ENCODE data around the gene GPR3.
A peak's percentile ranks its signal among the peaks of the same experiment; 100 is the strongest.
"Not testable (repeated sequence)": the region's sequence is repeated elsewhere in the genome, so short reads cannot be mapped to it uniquely, and the experiment has no call there.

The GPR3 gene

DNA sequence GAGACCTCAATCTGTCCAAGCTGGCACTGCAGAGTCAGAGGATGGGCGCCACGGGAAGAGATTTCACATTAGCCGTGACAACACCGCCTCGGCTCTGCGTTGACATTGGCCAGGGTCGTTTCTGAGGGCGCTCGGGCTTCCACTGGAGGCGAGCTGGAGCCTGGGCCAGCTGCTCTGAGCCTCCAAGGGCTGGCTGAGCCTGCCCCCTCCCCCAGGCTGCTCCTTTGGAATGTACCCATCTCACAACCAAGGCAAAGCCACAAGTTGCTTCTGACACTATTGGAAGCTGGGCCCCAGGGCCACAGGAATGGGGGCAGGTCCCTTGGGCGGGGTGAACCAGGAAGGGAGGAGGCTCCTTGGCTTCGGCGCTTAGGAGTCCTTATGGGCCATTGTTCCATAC, 12.7 kb downstream of the GPR3 start:
- 33% methylated on average over 13 of the region's 13 CpGs for WGBS
- Histone ChIP-seq H3K4me3 (ENCODE audit: low read length) (no peak overlapping the region), H3K9ac (ENCODE audit: low read depth, low read length) (no peak overlapping the region), H3K27me3 (ENCODE audit: insufficient read depth, low read length) (no peaks in the 10 kb centered on the region), H3K9me3 (ENCODE audit: insufficient read depth, low read depth, low read length) (no peaks in the 10 kb centered on the region), H3K4me1 (ENCODE audit: insufficient read depth, low read length) (peaks cover 36% of the 10 kb centered on the region), H3K27ac (ENCODE audit: low read depth, low read length) (peak overlapping the region; percentile 69), H3K36me3 (ENCODE audit: insufficient read depth, low read length) (peaks cover 29% of the 10 kb centered on the region)

DNA sequence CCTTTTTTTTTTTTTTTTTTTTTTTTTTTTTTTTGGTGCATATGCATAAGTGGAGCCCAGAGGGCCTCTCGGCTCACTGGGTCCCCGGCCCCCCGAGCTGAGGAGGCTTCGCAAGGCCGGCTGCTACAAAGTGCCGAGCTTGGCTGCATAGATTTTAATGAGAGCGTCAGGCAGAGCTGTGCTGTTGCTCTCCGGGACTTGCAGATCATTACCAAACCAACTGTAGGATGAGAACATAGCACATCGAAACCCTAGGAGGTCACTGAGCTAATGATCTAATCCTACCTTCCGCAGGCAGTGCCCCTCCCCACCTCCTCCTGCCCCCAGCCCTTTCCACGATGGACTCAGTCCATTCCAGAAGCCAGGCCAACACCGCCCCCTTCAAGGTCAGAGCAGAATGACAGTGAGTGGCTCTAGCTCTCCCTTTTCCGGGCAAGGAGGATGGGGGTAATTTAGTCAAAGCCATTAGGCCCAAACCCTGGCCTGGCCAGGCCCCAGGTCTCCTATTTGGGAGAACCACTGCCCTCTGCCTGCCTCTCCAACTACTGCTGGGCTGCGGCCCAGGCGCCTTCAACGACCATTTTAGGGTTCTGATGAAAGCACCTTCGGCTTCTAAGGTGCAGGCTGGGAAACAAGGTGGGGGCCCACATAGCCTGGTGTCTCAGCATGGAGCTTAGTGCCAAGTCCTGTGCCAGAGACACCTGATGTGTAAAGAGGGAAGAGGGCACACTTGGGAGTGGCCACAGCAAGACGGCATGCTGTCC, 13.4 kb downstream of the GPR3 start:
- Histone ChIP-seq H3K4me1 (ENCODE audit: insufficient read depth, low read length) (peaks cover 36% of the 10 kb centered on the region), H3K9ac (ENCODE audit: low read depth, low read length) (0 out of 2 replicates have a peak overlapping the region, but pooled peaks have one; percentile 13), H3K36me3 (ENCODE audit: insufficient read depth, low read length) (peaks cover 36% of the 10 kb centered on the region), H3K27ac (ENCODE audit: low read depth, low read length) (peak overlapping the region; percentile 69)
- H3K4me3 ChIP-seq (ENCODE audit: low read length); H3K9me3 ChIP-seq (ENCODE audit: insufficient read depth, low read depth, low read length); H3K27me3 ChIP-seq (ENCODE audit: insufficient read depth, low read length): not testable (repeated sequence)
- WGBS = 34% methylated on average over 16 of the region's 18 CpGs

DNA sequence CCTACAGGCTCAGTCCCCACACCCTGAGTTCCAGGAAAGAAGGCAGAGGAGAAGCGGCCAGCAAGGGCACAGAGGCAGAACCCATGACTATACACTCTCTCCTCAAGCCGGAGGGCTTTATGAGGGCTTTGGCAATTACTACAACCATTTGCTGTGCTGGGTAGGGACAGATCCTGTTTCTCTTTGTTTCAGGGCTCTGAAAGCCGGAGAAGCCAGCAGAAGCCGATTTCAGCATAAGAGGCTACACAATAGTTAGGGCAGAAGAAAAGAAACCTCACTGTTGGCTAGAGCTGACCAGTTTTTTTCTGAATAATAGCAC, 13.9 kb downstream of the GPR3 start:
- peaks cover 36% of the 10 kb centered on the region for H3K4me1 ChIP-seq (ENCODE audit: insufficient read depth, low read length)
- no peak overlapping the region for H3K4me3 ChIP-seq (ENCODE audit: low read length)
- H3K27ac ChIP-seq (ENCODE audit: low read depth, low read length) = peak overlapping the region; percentile 56
- H3K27me3 ChIP-seq (ENCODE audit: insufficient read depth, low read length) = no peaks in the 10 kb centered on the region
- 64% methylated on average over 4 of the region's 4 CpGs for WGBS
- H3K9me3 ChIP-seq (ENCODE audit: insufficient read depth, low read depth, low read length) = no peaks in the 10 kb centered on the region
- 0 out of 2 replicates have a peak overlapping the region, but pooled peaks have one; percentile 13 for H3K9ac ChIP-seq (ENCODE audit: low read depth, low read length)
- H3K36me3 ChIP-seq (ENCODE audit: insufficient read depth, low read length) = peaks cover 42% of the 10 kb centered on the region

DNA sequence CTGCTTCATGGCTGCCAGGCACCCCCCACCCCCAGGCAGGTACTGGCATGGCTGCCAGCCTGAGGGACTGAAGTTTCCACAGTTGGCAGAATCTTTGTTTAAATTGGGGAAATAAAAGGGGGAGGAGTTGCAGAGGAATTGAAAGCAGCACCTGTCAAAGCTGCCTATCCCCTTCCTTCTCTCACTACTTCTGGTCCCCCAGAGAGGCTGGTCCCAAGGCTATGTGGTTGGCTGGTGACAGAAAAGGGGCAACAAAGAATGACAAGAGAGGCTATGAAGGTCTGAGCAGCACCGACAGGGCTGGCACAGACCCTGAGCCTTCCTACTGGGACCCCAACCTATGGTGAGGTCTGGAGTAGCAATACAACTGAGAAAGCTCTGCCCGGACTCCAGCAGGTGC, 14.4 kb downstream of the GPR3 start:
- H3K4me3 ChIP-seq (ENCODE audit: low read length); H3K9me3 ChIP-seq (ENCODE audit: insufficient read depth, low read depth, low read length); H3K27me3 ChIP-seq (ENCODE audit: insufficient read depth, low read length); H3K27ac ChIP-seq (ENCODE audit: low read depth, low read length); H3K9ac ChIP-seq (ENCODE audit: low read depth, low read length): not testable (repeated sequence)
- peaks cover 36% of the 10 kb centered on the region for H3K4me1 ChIP-seq (ENCODE audit: insufficient read depth, low read length)
- H3K36me3 ChIP-seq (ENCODE audit: insufficient read depth, low read length) = peaks cover 44% of the 10 kb centered on the region
- WGBS = 93% methylated on average over 2 of the region's 2 CpGs

DNA sequence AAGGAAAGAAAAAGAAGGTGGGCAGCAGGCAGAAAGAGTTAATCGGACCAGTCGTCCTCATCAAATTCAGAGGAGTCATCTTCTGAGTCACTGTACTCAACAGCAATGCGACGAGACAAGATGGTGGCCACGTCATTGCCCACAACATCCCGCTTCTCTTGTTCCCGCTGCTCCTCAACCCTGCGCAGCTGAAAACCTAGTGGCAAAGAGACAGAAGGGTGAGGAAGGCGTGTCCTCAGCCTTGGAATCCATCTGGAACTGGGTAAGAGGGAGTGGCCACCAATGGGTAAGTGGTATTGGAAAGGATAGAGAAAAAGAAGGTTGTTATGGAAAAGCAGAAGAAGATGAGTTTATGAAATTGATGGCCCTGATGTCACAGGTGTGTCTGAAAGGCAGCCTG, 15.7 kb downstream of the GPR3 start:
- 97% methylated on average over 9 of the region's 9 CpGs for WGBS
- H3K9me3 ChIP-seq (ENCODE audit: insufficient read depth, low read depth, low read length) = no peaks in the 10 kb centered on the region
- peaks cover 29% of the 10 kb centered on the region for H3K4me1 ChIP-seq (ENCODE audit: insufficient read depth, low read length)
- H3K9ac ChIP-seq (ENCODE audit: low read depth, low read length) = no peak overlapping the region
- peaks cover 57% of the 10 kb centered on the region for H3K36me3 ChIP-seq (ENCODE audit: insufficient read depth, low read length)
- H3K27ac ChIP-seq (ENCODE audit: low read depth, low read length) = no peak overlapping the region
- H3K27me3 ChIP-seq (ENCODE audit: insufficient read depth, low read length) = no peaks in the 10 kb centered on the region
- H3K4me3 ChIP-seq (ENCODE audit: low read length) = no peak overlapping the region

DNA sequence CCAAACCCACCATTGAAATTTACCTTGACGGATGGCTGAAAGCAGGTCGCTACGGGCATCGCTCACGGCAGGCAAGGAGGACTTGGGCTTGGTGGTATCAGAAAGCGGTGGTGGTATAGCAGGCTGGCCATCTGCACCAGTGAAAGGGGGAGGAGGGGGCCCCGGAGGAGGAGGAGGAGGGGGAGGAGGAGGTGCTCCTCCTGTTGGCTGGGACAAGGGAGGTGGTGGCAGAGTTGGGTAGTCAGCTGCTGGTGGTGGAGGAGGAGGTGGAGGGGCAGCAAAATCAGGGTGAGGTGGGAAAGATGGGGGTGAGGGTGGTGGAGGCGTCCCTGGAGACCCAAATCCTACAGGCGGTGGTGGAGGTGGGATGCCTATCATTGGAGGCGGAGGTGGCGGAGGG, 17.2 kb downstream of the GPR3 start:
- H3K27me3 ChIP-seq (ENCODE audit: insufficient read depth, low read length) = no peaks in the 10 kb centered on the region
- no peak overlapping the region for H3K27ac ChIP-seq (ENCODE audit: low read depth, low read length)
- H3K4me3 ChIP-seq (ENCODE audit: low read length) = no peak overlapping the region
- H3K9me3 ChIP-seq (ENCODE audit: insufficient read depth, low read depth, low read length) = no peaks in the 10 kb centered on the region
- peaks cover 15% of the 10 kb centered on the region for H3K4me1 ChIP-seq (ENCODE audit: insufficient read depth, low read length)
- no peak overlapping the region for H3K9ac ChIP-seq (ENCODE audit: low read depth, low read length)
- H3K36me3 ChIP-seq (ENCODE audit: insufficient read depth, low read length) = peaks cover 72% of the 10 kb centered on the region
- 95% methylated on average over 11 of the region's 11 CpGs for WGBS

DNA sequence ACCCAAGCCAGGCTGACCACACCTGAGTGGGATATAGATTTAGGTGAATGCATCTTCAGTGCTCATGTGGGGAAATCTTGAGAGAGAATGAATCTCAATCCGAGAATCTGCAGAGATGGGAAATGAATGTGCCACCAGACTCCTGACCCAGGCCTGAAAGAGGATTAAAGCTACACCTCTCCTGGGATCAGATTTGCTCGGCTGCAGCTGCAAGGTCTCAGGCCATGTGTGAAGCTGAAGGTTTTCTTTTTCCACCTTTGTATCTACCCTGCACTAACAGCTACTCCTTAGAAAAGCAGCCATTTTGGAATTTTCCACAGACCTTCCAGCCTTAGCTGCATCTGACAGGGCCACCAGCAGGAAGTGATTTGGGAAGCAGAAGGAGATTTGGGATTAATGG, 18.3 kb downstream of the GPR3 start:
- H3K4me3 ChIP-seq (ENCODE audit: low read length) = no peak overlapping the region
- peaks cover 5% of the 10 kb centered on the region; the same call in 1 of the 2 replicates for H3K4me1 ChIP-seq (ENCODE audit: insufficient read depth, low read length)
- no peak overlapping the region for H3K9ac ChIP-seq (ENCODE audit: low read depth, low read length)
- 93% methylated on average over 2 of the region's 2 CpGs for WGBS
- H3K9me3 ChIP-seq (ENCODE audit: insufficient read depth, low read depth, low read length) = no peaks in the 10 kb centered on the region
- no peak overlapping the region for H3K27ac ChIP-seq (ENCODE audit: low read depth, low read length)
- peaks cover 83% of the 10 kb centered on the region for H3K36me3 ChIP-seq (ENCODE audit: insufficient read depth, low read length)
- H3K27me3 ChIP-seq (ENCODE audit: insufficient read depth, low read length) = no peaks in the 10 kb centered on the region

DNA sequence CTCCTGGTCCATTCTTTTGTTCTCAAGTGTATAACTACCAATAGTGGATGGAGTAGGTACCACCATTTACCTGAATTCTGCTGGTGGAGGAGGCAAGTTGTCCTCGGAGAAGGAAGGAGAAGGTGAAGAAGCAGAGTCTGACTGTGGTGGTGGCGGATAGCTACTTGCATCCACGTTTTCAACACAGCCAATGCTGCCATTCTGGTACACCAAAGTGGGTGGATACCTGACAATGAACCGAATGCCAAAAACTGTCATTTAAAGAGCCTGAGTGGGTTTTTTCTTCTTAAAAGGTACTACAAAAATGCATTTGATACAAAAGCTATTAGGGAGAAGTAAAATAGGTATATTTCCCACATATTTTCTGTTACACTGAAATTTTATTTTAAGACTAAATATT, 20.1 kb downstream of the GPR3 start:
- H3K27ac ChIP-seq (ENCODE audit: low read depth, low read length) = no peak overlapping the region
- H3K36me3 ChIP-seq (ENCODE audit: insufficient read depth, low read length) = peaks cover 94% of the 10 kb centered on the region

DNA sequence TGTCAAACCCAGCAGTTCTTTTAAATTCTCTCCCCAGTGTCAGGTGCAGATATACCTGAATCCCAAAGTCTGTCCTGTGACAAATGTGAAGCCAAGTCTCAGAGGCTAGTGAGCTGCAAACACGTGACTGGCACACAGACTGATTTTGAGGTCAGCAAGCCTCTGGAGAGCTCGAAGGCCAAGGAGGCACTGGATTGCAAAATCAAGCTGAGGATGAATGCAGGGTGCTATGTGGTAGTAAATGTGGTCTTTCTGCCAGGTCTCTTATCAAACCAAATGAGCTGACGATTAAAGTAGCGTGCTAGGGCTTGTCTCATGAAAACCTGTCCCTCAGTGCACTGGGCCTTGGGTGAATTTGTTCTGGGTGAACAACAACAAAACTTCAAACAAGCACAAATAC, 20.6 kb downstream of the GPR3 start:
- H3K4me1 ChIP-seq (ENCODE audit: insufficient read depth, low read length) = peaks cover 2% of the 10 kb centered on the region; the same call in 1 of the 2 replicates
- H3K27ac ChIP-seq (ENCODE audit: low read depth, low read length) = no peak overlapping the region
- WGBS = 96% methylated on average over 4 of the region's 4 CpGs
- H3K27me3 ChIP-seq (ENCODE audit: insufficient read depth, low read length) = no peaks in the 10 kb centered on the region
- peaks cover 94% of the 10 kb centered on the region for H3K36me3 ChIP-seq (ENCODE audit: insufficient read depth, low read length)
- no peak overlapping the region for H3K4me3 ChIP-seq (ENCODE audit: low read length)
- H3K9ac ChIP-seq (ENCODE audit: low read depth, low read length) = no peak overlapping the region
- H3K9me3 ChIP-seq (ENCODE audit: insufficient read depth, low read depth, low read length) = no peaks in the 10 kb centered on the region

More for the DNA sequence above, 20.1 kb downstream of the GPR3 start:
- Histone ChIP-seq H3K4me1 (ENCODE audit: insufficient read depth, low read length) (no peaks in the 10 kb centered on the region), H3K27me3 (ENCODE audit: insufficient read depth, low read length) (no peaks in the 10 kb centered on the region), H3K4me3 (ENCODE audit: low read length) (no peak overlapping the region), H3K9ac (ENCODE audit: low read depth, low read length) (no peak overlapping the region), H3K9me3 (ENCODE audit: insufficient read depth, low read depth, low read length) (no peaks in the 10 kb centered on the region)
- WGBS = 96% methylated on average over 4 of the region's 4 CpGs

DNA sequence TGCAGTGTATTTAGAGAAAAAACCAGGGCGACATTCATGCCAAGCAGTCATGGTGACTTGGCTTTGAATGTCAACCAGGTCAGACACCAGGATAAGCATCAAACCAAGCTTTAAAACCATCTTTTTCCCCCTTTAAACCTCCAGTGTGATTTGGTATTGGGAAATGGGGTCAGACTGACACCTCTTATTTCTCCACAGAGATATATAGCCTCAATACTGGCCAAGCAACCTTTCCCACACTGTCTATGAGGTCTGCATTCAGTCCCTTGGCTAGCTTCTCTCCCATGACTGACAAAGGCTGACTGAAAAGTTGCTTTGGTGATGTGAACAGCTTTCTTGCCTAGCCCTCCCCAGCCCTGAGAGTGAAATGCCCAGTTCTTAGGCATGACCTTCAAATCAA, 21.7 kb downstream of the GPR3 start:
- Histone ChIP-seq H3K9me3 (ENCODE audit: insufficient read depth, low read depth, low read length) (no peaks in the 10 kb centered on the region), H3K4me3 (ENCODE audit: low read length) (no peak overlapping the region), H3K27me3 (ENCODE audit: insufficient read depth, low read length) (no peaks in the 10 kb centered on the region), H3K9ac (ENCODE audit: low read depth, low read length) (no peak overlapping the region), H3K4me1 (ENCODE audit: insufficient read depth, low read length) (peaks cover 13% of the 10 kb centered on the region), H3K36me3 (ENCODE audit: insufficient read depth, low read length) (peaks cover 89% of the 10 kb centered on the region), H3K27ac (ENCODE audit: low read depth, low read length) (no peak overlapping the region)
- WGBS = 96% methylated on average over 1 of the region's 1 CpG

DNA sequence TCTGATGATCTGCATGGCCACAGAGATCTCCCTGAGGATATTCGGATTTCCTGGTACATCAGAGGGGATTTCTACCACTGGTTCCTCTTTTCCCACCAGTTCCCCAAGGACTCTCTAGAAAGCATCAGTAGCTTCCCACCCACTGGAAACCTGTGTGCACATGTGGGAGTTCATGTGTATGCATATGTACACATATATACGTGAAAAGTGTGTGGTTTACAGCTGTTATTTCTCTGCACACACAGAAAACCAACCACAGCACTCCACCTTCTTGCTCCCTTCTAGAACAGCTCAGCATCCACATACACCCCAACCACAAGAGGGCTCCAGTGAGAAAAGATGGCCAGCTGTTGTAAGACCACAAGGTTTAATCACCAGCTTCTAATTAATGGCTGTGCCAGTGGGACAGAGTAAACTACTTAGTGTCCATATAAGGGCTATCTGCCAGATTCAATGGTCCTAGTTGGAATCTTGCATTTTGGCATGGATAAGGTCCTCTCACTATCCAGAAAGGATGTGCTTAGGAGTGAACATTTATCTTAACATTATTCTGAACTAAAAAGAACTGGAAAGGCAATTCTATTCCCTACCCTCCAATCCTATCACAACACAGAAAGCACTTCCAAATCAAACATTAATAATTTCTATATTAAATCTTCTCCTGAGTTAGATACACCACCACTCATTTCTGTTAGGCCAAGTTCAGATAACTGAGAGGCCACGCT, 24.1 kb downstream of the GPR3 start:
- H3K4me3 ChIP-seq (ENCODE audit: low read length) = no peak overlapping the region
- H3K27me3 ChIP-seq (ENCODE audit: insufficient read depth, low read length) = no peaks in the 10 kb centered on the region
- WGBS = 97% methylated on average over 3 of the region's 3 CpGs
- H3K9me3 ChIP-seq (ENCODE audit: insufficient read depth, low read depth, low read length) = no peaks in the 10 kb centered on the region
- peaks cover 69% of the 10 kb centered on the region for H3K36me3 ChIP-seq (ENCODE audit: insufficient read depth, low read length)
- H3K4me1 ChIP-seq (ENCODE audit: insufficient read depth, low read length) = peaks cover 24% of the 10 kb centered on the region
- no peak overlapping the region for H3K27ac ChIP-seq (ENCODE audit: low read depth, low read length)
- H3K9ac ChIP-seq (ENCODE audit: low read depth, low read length) = no peak overlapping the region
